Stimulated activated naive CD8-positive, alpha-beta T cell treated with anti-CD3 and anti-CD28 coated beads, Interleukin-15, amount 100 ng/mL, for 72 hours (primary cell): ENCODE data around the gene HTRA2.
A peak's percentile ranks its signal among the peaks of the same experiment; 100 is the strongest.

Experiments
- ATAC-seq: fragments of 150-1000 bp; cut with Tn5 transposase; 2 replicates; pipeline ENCODE4 v1.10.0; 2021; ENCODE audit warnings: mild to moderate bottlenecking, moderate library complexity
- DNase-seq, 2 donors: peaks; one replicate each; pipeline ENCODE4 v3.0.0; 2021 to 2022
- H3K27ac Mint-ChIP-seq, 2 donors: one replicate each; pipeline ENCODE4 v1.8.0; 2022; ENCODE audit warnings: mild to moderate bottlenecking in 2 of 2, mixed read lengths in 2 of 2, moderate library complexity in 2 of 2
- H3K27me3 Mint-ChIP-seq: one replicate; pipeline ENCODE4 v1.8.0; 2022; ENCODE audit warnings: mixed read lengths
- H3K4me1 Mint-ChIP-seq: one replicate; pipeline ENCODE4 v1.8.0; 2022; ENCODE audit warnings: mild to moderate bottlenecking, mixed read lengths
- H3K4me3 Mint-ChIP-seq, 2 donors: one replicate each; pipeline ENCODE4 v1.8.0; 2022; ENCODE audit warnings: mild to moderate bottlenecking in 2 of 2, mixed read lengths in 2 of 2, moderate library complexity in 1 of 2
- H3K9me3 Mint-ChIP-seq, 2 donors: one replicate each; pipeline ENCODE4 v1.8.0; 2022; ENCODE audit warnings: mixed read lengths in 2 of 2

Gene HTRA2

GRCh38 chr2:74497777-74498499 is 31.8 kb upstream of the HTRA2 start:
- H3K27me3 Mint-ChIP-seq = peaks cover 56% of the 10 kb centered on the region
- peak in 1 of 2 donors; percentile 35 for DNase-seq

GRCh38 chr2:74498500-74499266 is 31.1 kb upstream of the HTRA2 start:
- peak overlapping the region; percentile 59 to 66 for H3K27ac Mint-ChIP-seq
- H3K4me3 Mint-ChIP-seq = peak overlapping the region; percentile 88 to 89
- DNase-seq (peak in 1 of 2 donors; percentile 40), ATAC-seq (peak; percentile 56)
- H3K27me3 Mint-ChIP-seq = peaks cover 64% of the 10 kb centered on the region
- H3K4me1 Mint-ChIP-seq = peaks cover 49% of the 10 kb centered on the region
- no peaks in the 10 kb centered on the region for H3K9me3 Mint-ChIP-seq

More at GRCh38 chr2:74497777-74498499, 31.8 kb upstream of the HTRA2 start:
- ATAC-seq = peak; percentile 44
- H3K4me1 Mint-ChIP-seq = peaks cover 41% of the 10 kb centered on the region
- H3K4me3 Mint-ChIP-seq = peak overlapping the region; percentile 88 to 89
- no peaks in the 10 kb centered on the region for H3K9me3 Mint-ChIP-seq
- H3K27ac Mint-ChIP-seq = peak overlapping the region; percentile 56 to 59

DNA sequence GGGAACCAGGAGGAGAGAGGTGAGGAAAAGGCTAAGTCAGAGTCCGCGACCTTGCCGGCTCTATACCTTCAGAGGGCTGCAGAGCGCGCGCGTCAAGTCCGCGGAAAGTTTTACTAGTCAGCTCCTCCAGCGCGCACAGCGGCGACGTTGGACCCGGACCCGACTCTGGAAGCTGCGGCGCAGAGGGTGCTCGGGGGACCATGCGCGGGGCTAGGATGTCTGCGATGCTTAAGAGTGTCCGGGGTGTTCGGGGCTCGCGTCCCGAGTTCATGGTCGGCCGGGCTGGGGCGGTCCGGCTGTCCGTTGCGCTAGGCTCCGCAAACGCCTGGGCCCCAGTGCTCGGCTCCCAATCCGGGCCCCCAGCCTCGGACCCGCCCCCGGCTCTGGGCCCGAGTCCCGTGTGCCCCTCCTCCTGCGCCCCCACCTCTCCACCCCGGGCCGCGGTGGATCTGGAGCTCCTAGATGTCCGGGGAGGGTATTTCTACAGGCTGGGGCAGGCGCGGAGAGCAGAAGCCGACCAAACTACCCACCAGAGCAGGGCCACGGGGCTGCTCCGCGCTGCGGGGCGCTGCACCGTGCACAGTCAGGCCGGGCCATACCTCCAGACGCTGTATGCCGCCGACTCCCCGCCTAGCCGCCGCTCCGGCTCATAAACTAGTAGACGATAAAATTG is 30.3 kb upstream of the HTRA2 start, which contains the start of gene LBX2:
TSS of gene LBX2 (minus strand) at position 337 of the 673 bp plus-strand sequence. CDS start at position 271, 66 bp downstream.
- Mint-ChIP-seq H3K4me3 (peak within 1 kb of the TSS; percentile 88 to 89), H3K4me1 (peaks cover 56% of the 10 kb centered on the region), H3K27ac (peak within 1 kb of the TSS; percentile 59 to 66), H3K9me3 (no peaks in the 10 kb centered on the region), H3K27me3 (peaks cover 71% of the 10 kb centered on the region)
- DNase-seq = peak in 1 of 2 donors; percentile 37
- peak; percentile 42 for ATAC-seq

DNA sequence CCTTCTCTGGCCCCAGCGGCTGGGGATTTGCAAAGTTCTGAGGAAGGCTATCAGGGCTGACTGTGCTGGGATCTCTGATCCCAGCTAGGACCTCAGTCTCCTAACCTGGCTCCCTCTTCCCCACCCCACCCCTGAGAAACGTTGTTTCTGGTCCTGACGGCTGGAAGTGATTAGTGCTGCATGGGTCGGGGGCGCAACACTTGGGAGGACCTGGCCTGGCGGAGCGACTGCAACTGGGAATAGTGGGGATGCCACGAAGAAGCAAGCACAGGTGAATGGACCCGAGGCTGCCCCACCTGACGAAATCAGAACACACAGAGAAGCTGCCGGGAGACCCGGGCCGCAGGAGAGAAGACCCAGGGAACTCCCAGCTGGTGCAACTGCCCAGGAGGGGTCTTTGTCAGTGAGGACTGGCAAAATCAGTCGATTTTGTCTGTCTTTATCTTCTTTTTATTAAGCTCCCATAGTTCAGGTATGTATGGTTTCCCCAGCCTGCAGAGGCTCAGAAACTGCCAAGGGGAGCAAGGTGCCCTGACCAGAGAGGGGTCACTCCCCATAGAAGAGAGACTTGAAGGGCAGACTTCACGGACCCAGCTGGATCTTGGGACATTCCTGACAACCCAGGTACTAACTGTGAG is 29.7 kb upstream of the HTRA2 start:
- peaks cover 60% of the 10 kb centered on the region for H3K4me1 Mint-ChIP-seq
- ATAC-seq (no peak), DNase-seq (no peak)
- peak overlapping the region; percentile 20 to 51 for H3K4me3 Mint-ChIP-seq
- peaks cover 77% of the 10 kb centered on the region for H3K27me3 Mint-ChIP-seq
- H3K9me3 Mint-ChIP-seq = no peaks in the 10 kb centered on the region
- H3K27ac Mint-ChIP-seq = no peak overlapping the region

GRCh38 chr2:74500578-74500946 is 29.2 kb upstream of the HTRA2 start:
- Mint-ChIP-seq H3K4me1 (peaks cover 65% of the 10 kb centered on the region), H3K9me3 (no peaks in the 10 kb centered on the region), H3K4me3 (no peak overlapping the region), H3K27ac (no peak overlapping the region), H3K27me3 (peaks cover 79% of the 10 kb centered on the region)
- no peak for DNase-seq
- ATAC-seq = no peak

DNA sequence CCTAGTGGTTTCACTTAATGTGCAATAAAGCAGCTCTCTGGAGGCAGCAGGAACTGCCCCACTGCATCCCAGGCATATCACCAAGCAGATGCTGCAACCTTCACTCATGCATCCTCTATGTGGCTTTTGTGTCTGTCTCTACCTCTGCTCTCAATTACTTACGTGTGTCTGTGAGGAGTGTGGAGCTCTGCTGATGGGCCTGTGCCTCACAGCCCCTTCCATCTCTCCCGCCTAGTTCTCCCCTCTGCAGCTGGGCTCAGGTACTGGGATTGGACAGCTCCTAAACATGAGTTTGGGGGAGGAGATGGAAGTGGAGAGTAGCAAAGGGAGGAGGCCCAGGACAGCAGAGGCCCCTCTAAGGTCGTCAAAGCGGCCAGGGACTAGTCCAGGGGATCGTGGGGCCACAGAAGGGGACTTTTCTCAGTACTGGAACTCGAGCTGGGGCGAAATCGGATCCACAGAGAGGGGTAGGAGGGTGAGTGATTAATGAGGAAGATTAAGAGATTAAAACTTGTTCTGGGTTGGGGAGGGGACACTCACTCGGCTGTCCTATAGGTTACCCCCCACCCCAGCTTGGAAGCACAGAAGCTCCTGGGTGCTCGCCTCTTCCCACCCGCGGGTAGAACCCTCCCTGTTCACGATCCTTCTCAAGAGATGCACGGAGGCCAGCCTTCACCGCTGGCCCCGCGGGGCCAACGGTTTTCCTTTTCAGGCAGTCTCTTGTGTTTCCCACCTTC is 28.2 kb upstream of the HTRA2 start:
- H3K4me3 Mint-ChIP-seq = peak overlapping the region; percentile 80 to 87
- H3K27ac Mint-ChIP-seq = no peak overlapping the region
- no peaks in the 10 kb centered on the region for H3K9me3 Mint-ChIP-seq
- peaks cover 79% of the 10 kb centered on the region for H3K27me3 Mint-ChIP-seq
- DNase-seq = no peak
- H3K4me1 Mint-ChIP-seq = peaks cover 73% of the 10 kb centered on the region
- no peak for ATAC-seq

DNA sequence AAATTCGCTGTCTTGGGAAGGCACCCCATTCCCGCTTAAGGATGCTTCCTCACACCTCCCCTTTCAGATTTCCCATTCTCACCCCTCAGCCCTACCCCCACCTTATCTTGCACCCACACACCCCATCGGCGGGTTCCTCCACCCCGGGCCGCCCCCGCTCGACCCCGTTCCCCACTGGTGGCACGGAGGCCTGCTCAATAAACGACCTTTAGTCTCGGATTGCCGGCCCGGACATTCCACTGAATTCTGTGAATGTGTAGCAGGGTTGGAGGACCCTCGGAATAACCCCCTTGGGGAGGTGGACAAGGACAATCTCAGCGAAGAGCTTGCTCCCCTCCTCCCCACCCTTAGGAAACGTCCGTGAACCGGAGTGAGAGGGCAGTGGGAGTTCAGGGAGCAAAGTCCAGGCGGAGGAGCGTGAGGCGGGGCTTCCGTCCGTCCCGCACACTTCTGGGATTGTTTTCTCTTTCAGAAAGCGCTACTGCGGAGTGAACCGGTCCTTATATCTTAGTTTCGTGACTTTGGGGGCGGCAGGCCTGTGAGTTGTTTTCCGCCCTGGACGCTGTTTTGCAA is 27.5 kb upstream of the HTRA2 start:
- Mint-ChIP-seq H3K4me1 (peaks cover 81% of the 10 kb centered on the region), H3K4me3 (peak overlapping the region; percentile 80 to 87), H3K27ac (peak overlapping the region in 1 of 2 donors; percentile 64), H3K27me3 (peaks cover 79% of the 10 kb centered on the region), H3K9me3 (no peaks in the 10 kb centered on the region)
- DNase-seq (no peak), ATAC-seq (no peak)

GRCh38 chr2:74502720-74503505 is 26.8 kb upstream of the HTRA2 start:
- DNase-seq = peak; percentile 67 to 73
- peak overlapping the region in 1 of 2 donors; percentile 64 for H3K27ac Mint-ChIP-seq

DNA sequence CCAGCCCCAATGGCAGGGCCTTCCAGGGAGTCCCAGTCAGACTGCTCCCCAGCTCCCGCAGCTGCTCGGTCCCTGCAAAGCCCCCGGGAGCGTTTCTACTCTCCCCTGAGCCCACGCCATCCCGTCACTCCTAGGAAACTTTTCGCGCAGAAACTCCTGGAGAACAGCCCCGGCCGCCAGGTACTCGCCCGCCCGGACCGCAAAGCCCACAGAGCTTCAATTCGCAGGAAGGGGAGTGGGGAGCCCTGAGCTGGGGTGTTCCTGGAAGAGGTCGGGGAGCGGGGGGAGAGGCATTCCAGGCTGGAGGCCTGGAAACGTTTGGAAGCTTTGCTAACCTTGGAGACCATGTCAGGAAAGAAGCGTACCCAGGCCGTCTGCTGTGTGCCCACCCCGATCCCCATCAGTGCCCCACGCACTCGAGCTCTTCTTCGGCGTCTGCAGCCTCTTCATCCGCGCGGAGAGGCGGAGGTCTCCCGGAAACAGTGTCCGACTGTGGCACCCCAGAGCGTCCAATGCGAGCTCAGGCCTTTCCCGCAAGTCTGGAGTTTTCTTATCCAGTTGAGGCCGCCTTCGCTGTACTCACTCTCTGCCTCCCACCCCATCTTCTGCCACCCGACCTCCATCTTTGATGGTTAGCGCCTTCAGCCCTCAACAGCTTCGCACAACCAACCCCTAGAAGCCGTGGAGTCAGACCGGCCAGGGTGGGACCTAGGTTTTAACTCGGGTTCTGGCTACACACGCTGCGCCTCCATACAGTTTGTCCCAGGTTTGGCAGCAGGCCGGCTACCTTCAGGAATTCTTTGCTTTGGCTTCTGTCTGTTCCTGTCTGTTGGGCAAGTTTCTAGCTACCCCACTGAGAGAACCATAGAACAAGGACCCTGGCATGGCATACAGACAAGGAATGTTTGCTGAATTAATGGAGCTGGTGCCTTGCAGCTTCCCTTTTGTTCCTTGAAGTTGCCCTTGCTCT is 25.9 kb upstream of the HTRA2 start:
- Mint-ChIP-seq H3K4me1 (peaks cover 75% of the 10 kb centered on the region), H3K4me3 (peak overlapping the region; percentile 80 to 87), H3K9me3 (no peaks in the 10 kb centered on the region), H3K27ac (peak overlapping the region in 1 of 2 donors; percentile 46), H3K27me3 (peaks cover 71% of the 10 kb centered on the region)
- ATAC-seq (no peak), DNase-seq (no peak)

More at GRCh38 chr2:74502720-74503505, 26.8 kb upstream of the HTRA2 start:
- Mint-ChIP-seq H3K4me3 (peak overlapping the region; percentile 80 to 87), H3K9me3 (no peaks in the 10 kb centered on the region), H3K4me1 (peaks cover 75% of the 10 kb centered on the region), H3K27me3 (peaks cover 73% of the 10 kb centered on the region)
- peak; percentile 51 for ATAC-seq

DNA sequence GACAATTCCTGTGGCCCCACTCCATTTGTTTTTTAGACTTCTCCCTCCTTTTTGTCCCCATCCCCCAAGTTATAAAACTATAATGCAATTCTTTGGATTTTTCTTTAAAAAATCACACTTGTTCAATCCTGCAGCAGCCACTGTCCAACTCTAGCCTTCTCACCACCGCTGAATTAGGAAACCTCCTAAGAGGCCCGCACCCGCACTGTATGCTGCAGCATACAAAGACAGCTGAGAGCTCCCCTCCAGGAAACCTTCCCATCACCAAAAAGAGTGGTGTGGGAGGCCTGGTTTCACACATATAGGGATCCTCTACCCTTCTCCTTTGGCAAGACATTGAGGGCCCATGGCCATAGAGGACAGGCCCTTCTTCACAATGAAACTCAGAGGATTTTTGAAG is 25.1 kb upstream of the HTRA2 start:
- H3K4me1 Mint-ChIP-seq = peaks cover 67% of the 10 kb centered on the region
- DNase-seq (no peak), ATAC-seq (no peak)
- H3K27ac Mint-ChIP-seq = no peak overlapping the region
- no peaks in the 10 kb centered on the region for H3K9me3 Mint-ChIP-seq
- peaks cover 65% of the 10 kb centered on the region for H3K27me3 Mint-ChIP-seq
- H3K4me3 Mint-ChIP-seq = peak overlapping the region; percentile 47 to 87

DNA sequence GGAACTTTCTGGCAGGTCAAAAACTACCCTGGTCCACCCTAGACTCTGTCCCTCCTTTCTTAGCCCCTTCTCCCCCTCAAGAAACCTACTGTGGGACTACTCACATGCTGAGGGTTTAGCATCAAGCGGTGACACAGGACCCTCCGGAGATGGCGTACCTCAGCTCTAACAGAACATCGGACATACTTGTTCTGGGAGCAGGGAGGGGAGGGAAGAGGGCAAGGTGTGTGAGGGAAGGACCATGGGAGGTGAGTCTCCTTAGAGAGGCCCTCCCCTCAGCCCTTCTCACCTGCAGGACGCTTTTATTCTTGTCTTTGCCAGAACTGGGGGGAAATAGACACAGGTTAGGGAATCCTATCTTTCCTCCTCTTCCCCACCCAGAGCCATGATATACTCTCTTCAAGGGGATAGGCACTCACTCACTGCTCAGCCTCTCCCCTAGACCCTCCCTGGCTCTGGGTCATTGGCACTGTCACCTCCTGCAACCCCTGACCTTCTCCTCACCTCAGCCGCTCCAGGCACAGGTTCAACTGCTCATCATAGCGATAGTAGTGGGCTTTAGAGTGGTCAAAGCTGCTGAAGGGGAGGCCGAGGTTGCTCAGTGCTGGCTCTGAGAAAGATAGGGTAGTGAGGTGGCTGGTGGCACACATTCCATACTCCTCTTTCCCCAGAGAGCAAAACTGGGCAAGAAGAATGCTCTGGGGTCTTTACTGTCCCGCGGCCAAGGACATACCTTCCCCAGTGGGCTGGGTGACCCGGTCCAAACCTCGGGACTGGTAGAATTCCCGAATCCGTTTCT is 24.1 kb upstream of the HTRA2 start:
- Mint-ChIP-seq H3K27ac (peak overlapping the region in 1 of 2 donors; percentile 51), H3K4me3 (peak overlapping the region in 1 of 2 donors; percentile 10), H3K27me3 (peaks cover 65% of the 10 kb centered on the region), H3K4me1 (peaks cover 66% of the 10 kb centered on the region), H3K9me3 (no peaks in the 10 kb centered on the region)
- no peak for DNase-seq
- ATAC-seq = no peak
